ENCODE data around the gene UROS.

The UROS gene

DNA sequence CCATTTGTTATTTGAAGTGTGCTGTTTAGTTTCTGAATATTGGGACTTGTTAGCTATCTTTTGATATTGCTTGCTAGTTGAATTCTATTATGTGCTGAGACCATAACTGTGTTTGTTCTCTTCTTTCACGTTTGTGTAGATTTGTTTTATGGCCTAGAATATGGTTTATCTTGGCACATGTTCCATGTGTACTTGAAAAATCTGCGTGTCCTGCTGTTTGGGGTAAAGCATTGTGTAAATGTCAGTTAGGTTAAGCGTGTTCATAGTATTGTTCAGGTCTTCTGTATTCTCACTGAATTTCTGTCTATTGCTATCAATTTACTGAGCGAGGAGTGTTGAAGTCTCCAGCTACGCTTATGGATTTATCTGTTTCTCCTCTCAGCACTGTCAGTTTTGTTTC, 66.9 kb downstream of the UROS start:
- Histone ChIP-seq H3K9ac (ENCODE audit: low read length) (no peak overlapping the region), H3K56ac (ENCODE audit: low read length) (no peak overlapping the region), H2BK15ac (replicated peaks; ENCODE audit: low read depth) (no peak overlapping the region), H3K18ac (ENCODE audit: low read length) (no peak overlapping the region), H2AK5ac (ENCODE audit: low read length) (no peak overlapping the region), H3K4me3 (ENCODE audit: low read length) (no peak overlapping the region), H3K36me3 (ENCODE audit: control insufficient read depth, insufficient read depth, low read length) (peaks cover 5% of the 10 kb centered on the region), H4K8ac (ENCODE audit: low read depth, low read length) (no peak overlapping the region), H3K79me1 (ENCODE audit: low read length) (peaks cover 5% of the 10 kb centered on the region), H3K23ac (ENCODE audit: low read length) (no peak overlapping the region), H3K27me3 (ENCODE audit: insufficient read depth, low read length, poor library complexity) (no peaks in the 10 kb centered on the region), H3K4me2 (ENCODE audit: low read length) (no peak overlapping the region), H2BK120ac (ENCODE audit: low read depth, low read length) (no peak overlapping the region), H3K79me2 (ENCODE audit: control insufficient read depth, insufficient read depth, low read length) (no peaks in the 10 kb centered on the region), H3K4ac (ENCODE audit: low read depth, low read length) (no peak overlapping the region), H4K5ac (ENCODE audit: low read length) (no peak overlapping the region), H3K27ac (ENCODE audit: low read depth, low read length) (no peak overlapping the region), H2BK5ac (ENCODE audit: low read length) (no peak overlapping the region), H3K4me1 (ENCODE audit: control insufficient read depth, low read depth, low read length) (no peaks in the 10 kb centered on the region)
- no CpG with 5 or more reads among the region's 5 CpGs for WGBS (ENCODE audit: extremely low coverage, insufficient coverage, low lambda C conversion rate)
- DNase-seq = no peak

DNA sequence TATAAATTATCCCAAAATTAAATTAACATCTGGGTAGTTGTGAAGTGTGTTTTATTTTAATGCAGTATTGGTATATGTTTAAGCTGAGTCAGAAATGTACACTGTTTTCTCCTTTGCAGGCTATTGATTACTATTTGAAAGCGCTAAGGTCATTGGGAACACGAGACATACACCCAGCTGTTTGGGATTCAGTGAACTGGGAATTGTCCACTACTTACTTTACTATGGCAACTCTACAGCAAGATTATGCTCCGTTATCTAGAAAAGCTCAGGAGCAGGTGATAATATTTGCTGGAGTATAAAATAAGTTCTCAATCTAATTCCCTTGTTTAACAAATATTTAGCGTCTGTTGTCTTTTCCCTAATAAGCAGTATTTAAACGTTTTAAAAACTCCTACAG, 75.6 kb downstream of the UROS start:
- no peak overlapping the region for H3K27ac ChIP-seq (ENCODE audit: low read depth, low read length)
- no peak overlapping the region for H3K18ac ChIP-seq (ENCODE audit: low read length)
- H3K79me1 ChIP-seq (ENCODE audit: low read length) = no peaks in the 10 kb centered on the region
- no peak for DNase-seq
- no peak overlapping the region for H2AK5ac ChIP-seq (ENCODE audit: low read length)
- H3K36me3 ChIP-seq (ENCODE audit: control insufficient read depth, insufficient read depth, low read length) = peaks cover 9% of the 10 kb centered on the region
- WGBS (ENCODE audit: extremely low coverage, insufficient coverage, low lambda C conversion rate) = no CpG with 5 or more reads among the region's 5 CpGs
- H4K8ac ChIP-seq (ENCODE audit: low read depth, low read length) = no peak overlapping the region
- H3K4me1 ChIP-seq (ENCODE audit: control insufficient read depth, low read depth, low read length) = no peaks in the 10 kb centered on the region
- H3K4me2 ChIP-seq (ENCODE audit: low read length) = no peak overlapping the region
- no peak overlapping the region for H4K5ac ChIP-seq (ENCODE audit: low read length)
- H3K4me3 ChIP-seq (ENCODE audit: low read length) = no peak overlapping the region
- no peak overlapping the region for H2BK120ac ChIP-seq (ENCODE audit: low read depth, low read length)
- no peak overlapping the region for H3K9ac ChIP-seq (ENCODE audit: low read length)
- no peak overlapping the region for H2BK5ac ChIP-seq (ENCODE audit: low read length)
- no peak overlapping the region for H3K4ac ChIP-seq (ENCODE audit: low read depth, low read length)
- no peak overlapping the region for H3K56ac ChIP-seq (ENCODE audit: low read length)
- H3K23ac ChIP-seq (ENCODE audit: low read length) = no peak overlapping the region
- no peaks in the 10 kb centered on the region for H3K79me2 ChIP-seq (ENCODE audit: control insufficient read depth, insufficient read depth, low read length)
- no peaks in the 10 kb centered on the region for H3K27me3 ChIP-seq (ENCODE audit: insufficient read depth, low read length, poor library complexity)
- H2BK15ac ChIP-seq (replicated peaks; ENCODE audit: low read depth) = no peak overlapping the region

DNA sequence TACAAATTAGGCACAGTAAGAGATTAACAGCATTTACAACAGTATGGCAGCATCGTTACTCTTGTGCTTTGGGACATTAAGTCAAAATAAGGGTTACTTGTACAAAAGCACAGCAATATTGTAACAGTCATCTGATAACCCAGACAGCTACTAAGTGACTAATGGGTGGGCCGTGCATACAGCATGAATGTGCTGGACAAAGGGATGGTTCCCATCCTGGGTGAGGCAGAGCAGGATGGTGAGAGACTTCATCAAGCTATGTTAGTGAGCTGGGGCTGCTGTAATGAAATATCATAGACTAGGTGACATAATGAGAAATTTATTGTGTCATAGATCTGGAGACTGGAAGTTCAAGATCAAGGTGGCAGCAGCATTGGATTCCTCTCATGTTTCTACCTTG, 78.1 kb downstream of the UROS start:
- no peak overlapping the region for H3K4me3 ChIP-seq (ENCODE audit: low read length)
- no peaks in the 10 kb centered on the region for H3K79me1 ChIP-seq (ENCODE audit: low read length)
- no peak overlapping the region for H3K23ac ChIP-seq (ENCODE audit: low read length)
- no peak overlapping the region for H3K4me2 ChIP-seq (ENCODE audit: low read length)
- H3K9ac ChIP-seq (ENCODE audit: low read length) = no peak overlapping the region
- no peaks in the 10 kb centered on the region for H3K4me1 ChIP-seq (ENCODE audit: control insufficient read depth, low read depth, low read length)
- H3K18ac ChIP-seq (ENCODE audit: low read length) = no peak overlapping the region
- no peak overlapping the region for H2BK5ac ChIP-seq (ENCODE audit: low read length)
- H3K27ac ChIP-seq (ENCODE audit: low read depth, low read length) = no peak overlapping the region
- no peak overlapping the region for H3K4ac ChIP-seq (ENCODE audit: low read depth, low read length)
- no peak overlapping the region for H2BK15ac ChIP-seq (replicated peaks; ENCODE audit: low read depth)
- H2AK5ac ChIP-seq (ENCODE audit: low read length) = no peak overlapping the region
- no peaks in the 10 kb centered on the region for H3K79me2 ChIP-seq (ENCODE audit: control insufficient read depth, insufficient read depth, low read length)
- no peaks in the 10 kb centered on the region for H3K27me3 ChIP-seq (ENCODE audit: insufficient read depth, low read length, poor library complexity)
- DNase-seq = no peak
- H3K36me3 ChIP-seq (ENCODE audit: control insufficient read depth, insufficient read depth, low read length) = peaks cover 8% of the 10 kb centered on the region
- no CpG with 5 or more reads among the region's 2 CpGs for WGBS (ENCODE audit: extremely low coverage, insufficient coverage, low lambda C conversion rate)
- no peak overlapping the region for H3K56ac ChIP-seq (ENCODE audit: low read length)
- H2BK120ac ChIP-seq (ENCODE audit: low read depth, low read length) = no peak overlapping the region
- H4K8ac ChIP-seq (ENCODE audit: low read depth, low read length) = no peak overlapping the region
- no peak overlapping the region for H4K5ac ChIP-seq (ENCODE audit: low read length)

DNA sequence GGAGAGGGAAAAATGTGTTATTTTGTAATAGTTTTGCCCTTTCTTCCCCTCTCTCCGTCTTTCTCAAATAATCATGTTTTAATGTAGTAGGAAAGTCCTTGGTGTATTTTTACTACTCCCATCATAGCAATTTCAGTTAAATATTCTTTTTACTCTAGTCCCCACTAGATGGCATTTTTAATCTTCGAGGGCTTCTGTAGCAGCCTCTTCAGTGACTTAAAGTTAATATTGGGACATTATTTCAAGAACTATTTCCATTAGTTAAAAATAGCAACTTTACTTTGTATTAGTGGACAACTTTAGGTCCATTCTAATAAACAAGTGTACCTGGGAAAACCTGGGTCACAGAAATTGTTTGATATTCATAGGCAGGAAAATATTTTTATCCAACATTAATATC, 80.6 kb downstream of the UROS start:
- Histone ChIP-seq H3K56ac (ENCODE audit: low read length) (no peak overlapping the region), H3K79me1 (ENCODE audit: low read length) (no peaks in the 10 kb centered on the region), H3K23ac (ENCODE audit: low read length) (no peak overlapping the region), H3K9ac (ENCODE audit: low read length) (no peak overlapping the region), H3K27ac (ENCODE audit: low read depth, low read length) (no peak overlapping the region), H3K79me2 (ENCODE audit: control insufficient read depth, insufficient read depth, low read length) (no peaks in the 10 kb centered on the region), H3K4ac (ENCODE audit: low read depth, low read length) (no peak overlapping the region), H2AK5ac (ENCODE audit: low read length) (no peak overlapping the region), H3K4me2 (ENCODE audit: low read length) (no peak overlapping the region), H2BK5ac (ENCODE audit: low read length) (no peak overlapping the region), H2BK15ac (replicated peaks; ENCODE audit: low read depth) (no peak overlapping the region), H3K18ac (ENCODE audit: low read length) (no peak overlapping the region), H4K8ac (ENCODE audit: low read depth, low read length) (no peak overlapping the region), H3K36me3 (ENCODE audit: control insufficient read depth, insufficient read depth, low read length) (peaks cover 8% of the 10 kb centered on the region), H3K4me1 (ENCODE audit: control insufficient read depth, low read depth, low read length) (no peaks in the 10 kb centered on the region), H3K27me3 (ENCODE audit: insufficient read depth, low read length, poor library complexity) (no peaks in the 10 kb centered on the region), H2BK120ac (ENCODE audit: low read depth, low read length) (no peak overlapping the region), H4K5ac (ENCODE audit: low read length) (no peak overlapping the region), H3K4me3 (ENCODE audit: low read length) (no peak overlapping the region)
- WGBS (ENCODE audit: extremely low coverage, insufficient coverage, low lambda C conversion rate) = no CpG with 5 or more reads among the region's 2 CpGs
- no peak for DNase-seq

DNA sequence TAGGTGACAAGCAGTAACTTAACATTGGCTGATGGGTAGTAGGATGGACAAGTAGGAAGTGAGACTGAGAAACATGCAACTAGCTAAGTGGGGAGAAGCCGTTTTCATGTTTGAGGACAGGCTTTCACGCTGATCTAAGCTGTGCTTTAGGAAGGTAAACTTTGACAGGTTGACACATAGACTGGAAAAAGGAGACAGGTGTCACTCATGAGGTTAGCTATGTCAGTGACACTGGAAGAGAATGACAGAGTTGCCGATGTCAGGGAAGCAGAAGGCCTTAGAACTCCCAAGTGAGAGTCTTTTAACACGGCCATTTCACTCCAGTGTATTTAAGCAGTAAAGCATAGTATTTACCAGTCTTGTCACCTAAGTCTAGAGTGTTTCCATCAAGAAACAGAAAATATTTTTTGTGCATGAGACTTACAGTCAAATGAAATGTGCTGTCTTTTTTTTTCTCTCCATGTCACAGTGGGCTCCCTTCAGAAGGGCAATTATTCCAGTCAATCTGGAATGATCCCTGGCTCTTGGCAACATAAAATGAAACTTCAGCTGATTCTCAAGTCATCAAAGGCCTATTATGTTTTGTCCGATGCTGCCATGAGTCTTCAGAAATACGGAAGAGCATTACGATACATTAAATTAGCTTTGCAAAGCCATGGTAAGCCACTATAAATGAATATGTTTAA, 82.9 kb downstream of the UROS start:
- no peak overlapping the region for H3K23ac ChIP-seq (ENCODE audit: low read length)
- H2BK15ac ChIP-seq (replicated peaks; ENCODE audit: low read depth) = no peak overlapping the region
- no peak overlapping the region for H3K56ac ChIP-seq (ENCODE audit: low read length)
- no peak overlapping the region for H3K27ac ChIP-seq (ENCODE audit: low read depth, low read length)
- no peak overlapping the region for H2BK120ac ChIP-seq (ENCODE audit: low read depth, low read length)
- no peak overlapping the region for H2AK5ac ChIP-seq (ENCODE audit: low read length)
- H3K27me3 ChIP-seq (ENCODE audit: insufficient read depth, low read length, poor library complexity) = no peaks in the 10 kb centered on the region
- no peak overlapping the region for H4K5ac ChIP-seq (ENCODE audit: low read length)
- no peak overlapping the region for H3K4ac ChIP-seq (ENCODE audit: low read depth, low read length)
- H3K36me3 ChIP-seq (ENCODE audit: control insufficient read depth, insufficient read depth, low read length) = peaks cover 6% of the 10 kb centered on the region
- no peak for DNase-seq
- H3K4me2 ChIP-seq (ENCODE audit: low read length) = no peak overlapping the region
- no peaks in the 10 kb centered on the region for H3K79me1 ChIP-seq (ENCODE audit: low read length)
- no peak overlapping the region for H3K9ac ChIP-seq (ENCODE audit: low read length)
- WGBS (ENCODE audit: extremely low coverage, insufficient coverage, low lambda C conversion rate) = no CpG with 5 or more reads among the region's 7 CpGs
- H2BK5ac ChIP-seq (ENCODE audit: low read length) = no peak overlapping the region
- no peak overlapping the region for H3K18ac ChIP-seq (ENCODE audit: low read length)
- H4K8ac ChIP-seq (ENCODE audit: low read depth, low read length) = no peak overlapping the region
- H3K79me2 ChIP-seq (ENCODE audit: control insufficient read depth, insufficient read depth, low read length) = no peaks in the 10 kb centered on the region
- H3K4me3 ChIP-seq (ENCODE audit: low read length) = no peak overlapping the region
- H3K4me1 ChIP-seq (ENCODE audit: control insufficient read depth, low read depth, low read length) = no peaks in the 10 kb centered on the region
